Measurements from ENCODE around the gene STAM2.
"Not testable (repeated sequence)": the region's sequence is repeated elsewhere in the genome, so short reads cannot be mapped to it uniquely, and the experiment has no call there.

DNA sequence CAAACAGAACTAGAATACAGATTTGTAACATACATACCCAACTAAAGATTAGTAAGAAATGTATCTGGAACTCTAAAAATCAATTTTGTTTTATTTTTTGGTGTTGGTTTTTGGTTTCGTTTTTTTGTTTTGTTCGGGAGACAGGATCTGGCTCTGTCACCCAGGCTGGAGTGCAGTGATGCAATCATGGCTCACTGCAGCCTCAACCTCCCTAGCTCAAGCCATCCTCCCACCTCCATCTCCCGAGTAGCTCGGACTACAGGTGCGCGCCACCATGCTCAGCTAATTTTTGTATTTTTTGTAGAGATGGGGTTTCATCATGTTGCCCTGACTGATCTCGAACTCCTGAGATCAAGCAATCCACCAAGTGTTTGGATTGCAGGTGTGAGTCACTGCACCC lies 6.4 kb downstream of the STAM2 start:
- TF ChIP-seq, protein P1, sequence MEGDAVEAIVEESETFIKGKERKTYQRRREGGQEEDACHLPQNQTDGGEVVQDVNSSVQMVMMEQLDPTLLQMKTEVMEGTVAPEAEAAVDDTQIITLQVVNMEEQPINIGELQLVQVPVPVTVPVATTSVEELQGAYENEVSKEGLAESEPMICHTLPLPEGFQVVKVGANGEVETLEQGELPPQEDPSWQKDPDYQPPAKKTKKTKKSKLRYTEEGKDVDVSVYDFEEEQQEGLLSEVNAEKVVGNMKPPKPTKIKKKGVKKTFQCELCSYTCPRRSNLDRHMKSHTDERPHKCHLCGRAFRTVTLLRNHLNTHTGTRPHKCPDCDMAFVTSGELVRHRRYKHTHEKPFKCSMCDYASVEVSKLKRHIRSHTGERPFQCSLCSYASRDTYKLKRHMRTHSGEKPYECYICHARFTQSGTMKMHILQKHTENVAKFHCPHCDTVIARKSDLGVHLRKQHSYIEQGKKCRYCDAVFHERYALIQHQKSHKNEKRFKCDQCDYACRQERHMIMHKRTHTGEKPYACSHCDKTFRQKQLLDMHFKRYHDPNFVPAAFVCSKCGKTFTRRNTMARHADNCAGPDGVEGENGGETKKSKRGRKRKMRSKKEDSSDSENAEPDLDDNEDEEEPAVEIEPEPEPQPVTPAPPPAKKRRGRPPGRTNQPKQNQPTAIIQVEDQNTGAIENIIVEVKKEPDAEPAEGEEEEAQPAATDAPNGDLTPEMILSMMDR (IDR thresholded peaks at IDR 0.05): not testable (repeated sequence)
- not testable (repeated sequence) for TF ChIP-seq POLR2A (IDR thresholded peaks at IDR 0.05)
